Omental fat pad (tissue), 4 donors: Measurements from ENCODE around the gene NAGK. TPM values are rescaled to one million over a fixed set of nuclear protein-coding genes. Genes with fewer than 3 reads are reported as not detected.

Experiments used
- ATAC-seq: fragments of 150-250 bp; one replicate; pipeline ENCODE4 v1.9.1; 2016; ENCODE audit warnings: mild to moderate bottlenecking, moderate library complexity; ENCODE audit not compliant: low FRiP score
- DNase-seq: peaks from one replicate; pipeline ENCODE4 v3.0.0-alpha.2; 2019; ENCODE audit warnings: low spot score
- total RNA-seq, 4 donors: library from RNA; depleted of rRNA; stranded (reverse); fragments of >200 nt; gene quantifications; one replicate each; pipeline ENCODE4 v1.1.0, GENCODE V29; 2016
- TF ChIP-seq, protein P1 (sequence below), 3 donors: fragments of 450-650 bp; IDR thresholded peaks; one replicate each; pipeline ENCODE4 v1.5.1; 2016 to 2017; ENCODE audit warnings: antibody characterized with exemption in 3 of 3, mild to moderate bottlenecking in 3 of 3, moderate library complexity in 2 of 3

Gene NAGK
- total RNA-seq, 4 donors from 2014 or later: 72.1 to 149 (median 121) TPM

DNA sequence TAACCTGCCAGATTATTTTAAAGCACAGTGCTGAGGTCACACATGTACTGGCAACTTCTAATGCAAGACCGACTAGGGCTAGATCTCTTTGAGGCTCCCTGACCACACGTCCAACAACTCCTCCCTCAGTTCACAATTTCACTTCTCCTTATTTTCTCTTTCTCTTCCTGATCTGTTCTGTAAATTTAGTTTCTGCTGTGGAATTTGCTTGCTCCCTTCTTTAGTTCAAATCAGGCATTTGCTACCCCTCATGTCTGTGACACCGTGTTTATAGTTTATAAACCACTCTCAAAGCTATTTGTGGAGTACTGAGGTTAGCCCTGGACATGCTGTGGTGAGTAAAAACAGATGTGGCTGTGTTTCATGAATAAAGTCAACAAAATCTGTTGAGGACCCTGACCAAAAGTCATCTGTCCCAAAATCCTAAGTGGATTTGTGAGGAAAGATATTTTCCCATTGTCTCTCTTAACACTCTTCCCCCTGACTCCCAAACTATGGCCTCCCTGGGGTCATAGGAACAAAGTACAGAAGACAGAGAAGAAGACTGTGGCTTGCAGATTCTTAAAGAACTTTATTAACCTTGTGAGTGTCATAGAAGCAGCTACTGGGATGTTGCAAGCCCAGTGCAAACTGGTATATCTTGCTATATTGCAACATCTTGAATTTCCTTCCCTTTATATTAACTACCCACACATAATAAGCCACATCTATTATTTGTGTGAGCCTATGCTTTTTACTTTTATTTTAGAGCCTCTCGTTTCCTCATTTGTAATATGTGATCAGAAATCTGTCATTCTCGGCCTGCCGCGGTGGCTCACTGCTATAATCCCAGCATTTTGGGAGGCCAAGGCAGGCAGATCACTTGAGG, 3.5 kb upstream of the NAGK start:
- DNase-seq (no peak), ATAC-seq (no peak)
- TF ChIP-seq, protein P1, sequence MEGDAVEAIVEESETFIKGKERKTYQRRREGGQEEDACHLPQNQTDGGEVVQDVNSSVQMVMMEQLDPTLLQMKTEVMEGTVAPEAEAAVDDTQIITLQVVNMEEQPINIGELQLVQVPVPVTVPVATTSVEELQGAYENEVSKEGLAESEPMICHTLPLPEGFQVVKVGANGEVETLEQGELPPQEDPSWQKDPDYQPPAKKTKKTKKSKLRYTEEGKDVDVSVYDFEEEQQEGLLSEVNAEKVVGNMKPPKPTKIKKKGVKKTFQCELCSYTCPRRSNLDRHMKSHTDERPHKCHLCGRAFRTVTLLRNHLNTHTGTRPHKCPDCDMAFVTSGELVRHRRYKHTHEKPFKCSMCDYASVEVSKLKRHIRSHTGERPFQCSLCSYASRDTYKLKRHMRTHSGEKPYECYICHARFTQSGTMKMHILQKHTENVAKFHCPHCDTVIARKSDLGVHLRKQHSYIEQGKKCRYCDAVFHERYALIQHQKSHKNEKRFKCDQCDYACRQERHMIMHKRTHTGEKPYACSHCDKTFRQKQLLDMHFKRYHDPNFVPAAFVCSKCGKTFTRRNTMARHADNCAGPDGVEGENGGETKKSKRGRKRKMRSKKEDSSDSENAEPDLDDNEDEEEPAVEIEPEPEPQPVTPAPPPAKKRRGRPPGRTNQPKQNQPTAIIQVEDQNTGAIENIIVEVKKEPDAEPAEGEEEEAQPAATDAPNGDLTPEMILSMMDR (IDR thresholded peaks at IDR 0.05): no peak

- TF ChIP-seq, protein P1 (IDR thresholded peaks at IDR 0.05): no peak
- ATAC-seq (no peak), DNase-seq (no peak)
Measured at GRCh38 chr2:71066856-71067255, 1.6 kb upstream of the NAGK start.

- TF ChIP-seq, protein P1 (IDR thresholded peaks at IDR 0.05): no peak
- ATAC-seq: peak; percentile 36
- DNase-seq: no peak
Measured at GRCh38 chr2:71067567-71068217, 756 bp upstream of the NAGK start.

DNA sequence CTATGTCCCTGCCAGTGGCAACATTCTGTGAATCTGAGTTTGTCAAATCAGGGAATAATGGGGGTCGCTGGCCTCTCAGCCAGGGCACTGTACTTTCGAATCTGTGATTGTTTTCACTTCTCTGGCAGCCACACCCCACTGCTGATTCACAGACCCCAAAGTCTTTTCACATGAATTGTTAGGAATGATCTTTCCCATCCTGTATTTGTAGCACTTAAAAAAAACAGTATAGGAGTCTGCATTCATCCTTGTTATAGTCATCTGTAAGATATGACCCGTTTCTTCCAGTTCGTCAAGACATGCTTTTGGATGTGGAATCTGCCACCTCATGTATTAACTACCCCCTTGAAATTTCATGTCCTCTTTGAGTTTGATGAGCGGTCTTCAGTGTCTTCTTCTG, 928 bp downstream of the NAGK start:
- ATAC-seq (no peak), DNase-seq (no peak)
- TF ChIP-seq, protein P1 (IDR thresholded peaks at IDR 0.05): no peak

DNA sequence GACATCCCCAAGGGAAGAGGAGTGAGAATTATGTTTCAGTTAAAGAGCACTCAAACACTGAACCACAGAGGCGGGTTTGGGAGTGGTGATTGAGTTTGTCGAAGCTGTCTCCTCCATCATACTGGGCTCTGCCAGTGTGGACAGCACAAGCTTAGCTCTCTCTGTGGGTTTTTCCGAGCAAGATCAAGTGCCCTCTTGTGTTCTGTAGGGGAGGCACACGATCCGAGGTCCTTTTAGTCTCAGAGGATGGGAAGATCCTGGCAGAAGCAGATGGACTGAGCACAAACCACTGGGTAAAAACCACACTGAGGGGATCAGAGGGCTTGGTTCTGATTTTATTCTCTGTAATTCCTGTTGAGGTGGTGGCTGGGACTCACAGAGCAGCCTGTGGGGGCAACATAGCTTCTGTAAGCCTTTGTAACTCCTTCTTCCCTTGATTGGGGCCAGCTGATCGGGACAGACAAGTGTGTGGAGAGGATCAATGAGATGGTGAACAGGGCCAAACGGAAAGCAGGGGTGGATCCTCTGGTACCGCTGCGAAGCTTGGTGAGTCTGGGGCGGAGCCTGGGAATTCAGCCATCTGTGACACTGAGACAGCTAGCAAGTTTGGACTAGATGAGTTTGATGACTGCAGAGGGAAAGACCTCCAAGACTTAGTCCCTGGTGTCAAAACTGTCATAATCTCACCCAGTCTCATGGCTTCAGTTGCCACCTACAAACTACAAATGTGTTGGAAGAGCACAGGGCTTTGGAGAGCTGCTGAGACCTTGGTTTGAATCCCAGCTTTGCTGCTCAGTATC, 2.0 kb downstream of the NAGK start:
- ATAC-seq (no peak), DNase-seq (no peak)
- TF ChIP-seq, protein P1 (IDR thresholded peaks at IDR 0.05): no peak

DNA sequence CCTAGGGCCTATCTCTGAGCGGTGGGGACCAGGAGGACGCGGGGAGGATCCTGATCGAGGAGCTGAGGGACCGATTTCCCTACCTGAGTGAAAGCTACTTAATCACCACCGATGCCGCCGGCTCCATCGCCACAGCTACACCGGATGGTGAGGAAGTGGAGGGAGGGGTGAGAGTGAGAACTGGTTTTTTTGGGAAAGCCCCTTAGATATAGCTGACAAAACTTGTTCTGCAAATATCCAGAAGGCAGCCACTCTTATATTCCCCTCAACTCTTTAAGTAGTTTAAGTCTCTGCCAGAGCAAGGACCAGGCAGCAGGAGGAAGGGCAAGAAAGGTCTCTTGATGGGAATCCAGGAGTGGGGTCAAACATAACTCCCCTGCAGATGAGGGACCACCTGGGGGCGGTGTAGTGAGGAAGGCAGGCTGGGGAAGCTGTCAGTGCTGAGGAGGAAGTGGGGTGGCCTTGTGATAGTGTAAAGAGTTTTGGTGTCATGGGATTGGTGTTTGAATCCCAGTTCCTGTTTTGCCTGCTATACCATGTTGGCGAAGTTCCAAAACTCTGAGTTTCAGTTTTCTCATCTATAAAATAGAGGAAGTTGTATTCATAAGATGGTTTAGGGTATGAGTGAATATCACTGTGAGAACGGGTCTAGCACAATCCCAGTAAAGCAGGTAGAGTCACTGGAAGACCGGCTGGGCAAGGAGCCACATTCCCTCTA, 3.4 kb downstream of the NAGK start:
- TF ChIP-seq, protein P1 (IDR thresholded peaks at IDR 0.05): no peak
- DNase-seq (no peak), ATAC-seq (no peak)
